ENCODE data around the gene NATD1.

The NATD1 gene

DNA sequence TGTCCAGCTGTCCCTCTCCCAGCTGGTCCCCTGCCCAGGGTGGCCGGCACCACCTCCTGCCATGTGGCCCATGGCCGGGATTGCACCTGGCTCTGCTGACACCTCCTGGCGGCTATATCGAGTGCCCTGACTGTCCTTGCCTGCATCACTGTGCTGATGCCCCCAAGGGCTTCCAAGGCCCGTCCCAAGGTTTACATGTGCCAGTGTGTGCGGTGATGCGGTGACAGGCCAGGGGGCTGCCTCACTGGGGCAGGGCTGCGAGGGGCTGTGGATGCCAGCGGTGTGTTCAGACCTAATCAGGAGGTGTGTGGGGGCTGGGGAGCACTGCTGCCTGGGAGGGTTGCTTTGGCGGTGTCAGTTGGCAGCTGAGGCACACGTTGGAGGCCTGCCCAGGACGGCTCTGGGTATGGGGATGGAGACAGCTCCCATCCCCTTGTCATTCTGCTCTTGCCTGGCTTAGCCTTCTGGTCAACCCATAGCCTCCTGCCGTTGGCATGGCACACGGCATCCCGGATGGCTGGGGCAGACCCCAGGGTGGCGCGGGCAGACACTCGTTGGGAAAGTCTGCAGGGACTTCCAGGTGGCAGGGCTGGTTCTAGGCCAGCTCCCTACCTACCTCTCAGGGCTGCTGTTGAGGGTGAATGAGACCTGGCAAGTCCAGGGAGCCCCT is 36.8 kb upstream of the NATD1 start:
- in situ Hi-C loops (cut with MboI; ENCODE audit: low sequenced_read_pairs), result no loop called here

- in situ Hi-C loops (cut with MboI; ENCODE audit: low sequenced_read_pairs), result no loop called here
Observed at GRCh38 chr17:21289175-21289901, 36.1 kb upstream of the NATD1 start.

- in situ Hi-C loops (cut with MboI; ENCODE audit: low sequenced_read_pairs), result no loop called here
Observed at GRCh38 chr17:21288571-21289017, 35.4 kb upstream of the NATD1 start.

DNA sequence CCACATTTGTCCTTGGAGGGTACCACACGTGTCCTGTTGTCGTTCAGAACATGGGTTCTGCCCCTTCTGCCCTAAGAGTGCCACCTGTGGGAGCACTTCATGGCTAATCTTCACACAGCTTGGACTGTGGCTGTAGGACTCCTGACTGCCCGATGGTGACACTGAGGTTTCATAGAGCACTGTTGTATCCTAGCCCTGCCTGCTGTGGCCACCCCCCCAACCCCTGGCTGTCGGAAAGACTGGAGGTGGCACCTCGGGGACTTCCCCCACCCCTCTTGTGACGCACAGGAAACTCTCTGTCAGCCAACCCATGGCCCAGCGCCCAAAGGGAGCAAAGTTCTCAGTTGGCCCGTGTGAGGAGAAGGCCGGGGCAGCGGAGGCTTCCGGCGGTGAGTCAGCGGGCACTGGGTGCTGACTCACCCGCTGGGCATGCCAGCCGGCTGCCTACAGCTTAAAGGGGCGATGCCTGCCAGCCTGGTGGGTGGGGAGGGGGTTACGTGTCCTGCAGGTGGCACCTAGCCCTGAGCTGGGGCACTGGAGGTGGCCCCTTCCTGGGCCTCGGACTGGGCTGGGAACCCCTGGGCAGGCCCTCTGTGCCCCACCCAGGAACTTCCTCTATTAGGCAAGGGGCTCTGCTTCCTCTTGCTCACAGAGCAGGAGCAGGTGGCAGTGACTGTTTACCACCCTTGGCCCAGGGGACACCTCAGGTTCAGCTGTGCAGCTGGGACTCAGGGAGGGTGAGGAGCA is 34.7 kb upstream of the NATD1 start:
- in situ Hi-C loops (cut with MboI; ENCODE audit: low sequenced_read_pairs), result no loop called here

DNA sequence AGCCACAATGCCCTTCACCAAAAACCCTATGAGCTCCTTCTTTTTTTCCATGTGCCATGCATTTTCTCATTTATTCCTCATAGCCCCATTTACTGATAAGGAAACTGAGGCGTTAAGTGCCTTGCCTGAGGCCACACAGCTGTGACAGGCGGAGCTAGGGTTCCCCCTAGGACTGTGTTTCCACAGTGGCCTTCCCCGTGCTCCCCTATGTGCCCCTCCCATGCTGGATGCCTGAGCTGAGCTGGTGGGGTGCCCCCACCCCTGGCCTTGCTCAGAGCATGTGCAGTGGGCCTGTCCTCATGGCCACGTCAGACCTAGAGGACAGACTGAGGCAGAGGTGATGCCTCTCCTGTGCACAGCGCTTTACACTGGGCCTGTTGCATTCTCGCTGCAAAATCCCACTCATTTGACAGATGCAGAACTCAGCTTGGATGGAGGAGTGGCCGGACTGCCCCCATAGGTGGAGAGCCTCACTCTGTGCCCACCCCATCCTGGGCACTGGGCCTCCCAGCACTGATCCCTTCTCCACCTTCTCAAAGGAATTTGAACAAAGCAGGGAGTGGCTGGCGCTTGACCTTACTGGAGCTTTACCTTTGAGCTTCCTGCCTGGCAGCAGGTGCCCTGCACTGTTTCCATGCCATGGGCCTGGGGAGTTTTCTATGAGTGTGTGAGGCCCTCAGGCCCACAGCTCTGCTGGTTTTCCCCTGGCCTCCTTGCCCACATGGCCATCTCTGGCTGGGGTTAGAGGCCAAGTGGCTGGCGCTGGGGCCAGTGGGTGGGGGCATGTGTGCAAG is 33.9 kb upstream of the NATD1 start:
- in situ Hi-C loops (cut with MboI; ENCODE audit: low sequenced_read_pairs), result no loop called here

DNA sequence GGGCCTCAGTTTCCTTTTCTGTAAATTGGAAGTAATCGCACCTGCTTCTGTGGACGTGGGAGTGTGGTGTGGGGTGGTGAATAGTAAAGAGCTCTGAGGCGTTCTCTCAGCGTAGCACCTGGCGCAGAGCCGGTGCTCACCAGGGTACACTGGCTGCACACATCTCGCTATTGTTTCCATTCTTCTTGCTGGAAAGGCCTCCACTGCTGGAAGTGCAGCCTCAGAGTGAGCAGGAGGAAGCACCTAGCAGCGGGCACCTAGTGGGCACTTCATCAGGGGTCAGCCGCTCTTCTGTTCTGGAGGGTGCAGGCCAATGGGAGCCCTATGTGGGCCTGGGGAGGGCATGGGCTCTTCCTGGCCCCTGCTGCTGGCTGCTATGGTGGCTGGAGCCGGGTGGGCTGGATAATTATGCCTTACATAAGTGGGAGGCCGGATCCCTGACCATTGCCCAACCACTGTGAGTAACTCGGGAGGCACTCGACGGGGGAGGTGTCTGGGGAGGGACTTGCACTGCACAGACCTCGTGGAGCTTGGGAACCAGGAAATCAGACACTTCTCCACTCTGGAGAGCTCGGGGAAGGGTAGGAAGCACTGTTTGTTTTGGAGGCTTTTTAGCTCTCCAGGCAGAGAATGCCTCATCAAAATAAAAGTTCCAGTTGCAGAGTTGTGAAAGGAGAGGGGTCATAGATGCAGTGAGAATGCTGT is 33.0 kb upstream of the NATD1 start:
- in situ Hi-C loops (cut with MboI; ENCODE audit: low sequenced_read_pairs), result no loop called here

DNA sequence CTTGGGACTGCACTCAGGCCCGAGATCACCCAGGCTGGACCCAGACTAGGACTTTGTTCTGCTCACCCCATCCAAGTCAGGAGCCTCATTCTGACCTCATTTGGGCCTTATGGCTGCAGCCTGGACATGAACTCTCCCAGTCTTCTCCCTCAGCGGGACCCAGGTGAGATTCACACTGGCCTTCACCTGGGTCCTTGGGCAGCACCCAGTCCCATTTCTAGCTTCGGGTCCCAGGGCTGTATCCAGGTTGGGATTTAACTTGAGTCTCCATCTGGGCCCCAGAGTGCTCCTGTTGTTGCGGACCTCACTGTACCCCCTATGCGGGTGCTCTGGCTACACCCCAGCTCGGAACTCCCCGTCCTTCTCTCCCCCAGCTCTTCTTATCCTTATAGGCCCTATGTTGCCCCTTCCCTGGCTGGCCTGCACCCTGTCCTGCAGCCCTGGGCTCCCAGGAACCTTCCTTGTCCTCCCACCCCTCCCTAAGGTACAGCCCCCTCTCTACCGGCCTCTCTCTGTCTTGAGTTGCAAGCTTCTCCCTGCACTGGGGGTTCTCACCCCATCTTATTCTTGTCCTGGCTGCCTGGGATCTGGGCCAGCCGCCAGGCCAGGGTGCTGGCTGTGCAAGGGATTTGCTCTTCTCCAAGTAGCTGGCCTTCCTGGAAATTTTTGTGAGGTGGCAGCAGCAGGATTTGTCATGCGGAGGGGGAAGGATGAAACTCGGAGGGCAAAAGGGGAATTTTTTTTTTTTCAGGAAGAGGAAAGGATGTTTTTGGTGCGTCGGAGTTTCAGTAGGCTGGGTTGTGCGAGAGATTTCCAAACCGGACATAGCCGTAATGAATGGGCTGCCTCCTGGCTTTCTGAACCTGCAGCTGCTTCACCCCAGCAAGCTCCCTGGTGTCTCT is 32.2 kb upstream of the NATD1 start:
- in situ Hi-C loops (cut with MboI; ENCODE audit: low sequenced_read_pairs), result no loop called here

DNA sequence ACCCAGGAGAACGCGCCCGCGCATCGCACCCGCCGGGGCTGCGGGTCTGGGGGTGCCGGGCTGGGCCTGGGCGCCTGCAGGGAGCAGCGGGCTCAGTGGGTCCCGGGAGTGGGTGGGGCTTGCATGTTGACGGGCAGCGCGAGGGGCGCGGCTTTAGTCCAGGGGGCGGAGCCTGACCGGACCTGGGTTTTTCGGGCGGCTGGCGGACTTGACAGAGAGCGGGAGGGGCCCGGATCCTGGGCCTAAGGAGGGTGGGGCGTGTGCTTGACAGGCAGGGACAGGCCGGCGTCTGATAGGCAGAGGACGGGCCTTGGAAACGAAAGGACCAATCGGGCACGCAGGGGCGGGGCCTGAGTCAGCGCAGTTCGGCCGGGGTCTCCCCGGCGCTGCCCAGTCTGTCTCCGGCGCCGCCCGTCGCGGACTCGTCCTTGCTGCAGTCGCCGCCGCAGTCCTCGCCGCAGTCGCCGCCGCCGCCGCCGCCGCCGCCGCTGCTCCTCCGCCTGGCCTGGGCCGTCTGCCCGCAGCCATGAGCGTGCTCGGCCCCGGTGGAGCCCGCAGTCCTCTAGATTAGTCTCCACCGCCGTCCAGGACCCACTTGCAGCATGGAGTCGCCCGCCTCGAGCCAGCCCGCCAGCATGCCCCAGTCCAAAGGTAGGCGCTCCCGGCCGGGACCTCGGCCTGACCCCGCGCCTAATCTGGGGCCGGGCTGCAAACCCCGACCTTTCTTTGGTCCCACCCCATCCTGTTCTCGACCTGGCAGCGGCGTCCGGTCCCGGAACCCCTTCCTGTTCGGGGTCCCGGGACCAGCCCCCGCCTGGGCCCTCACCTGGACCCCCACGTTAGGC is 31.3 kb upstream of the NATD1 start, which contains the start of gene MAP2K3:
TSS of gene MAP2K3 (plus strand) at position 393 of the 845 bp plus-strand sequence. CDS start at position 603, 210 bp downstream.
- in situ Hi-C loops (cut with MboI; ENCODE audit: low sequenced_read_pairs), result no loop called here

- in situ Hi-C loops (cut with MboI; ENCODE audit: low sequenced_read_pairs), result no loop called here
Observed at GRCh38 chr17:21283482-21284318, 30.5 kb upstream of the NATD1 start.

DNA sequence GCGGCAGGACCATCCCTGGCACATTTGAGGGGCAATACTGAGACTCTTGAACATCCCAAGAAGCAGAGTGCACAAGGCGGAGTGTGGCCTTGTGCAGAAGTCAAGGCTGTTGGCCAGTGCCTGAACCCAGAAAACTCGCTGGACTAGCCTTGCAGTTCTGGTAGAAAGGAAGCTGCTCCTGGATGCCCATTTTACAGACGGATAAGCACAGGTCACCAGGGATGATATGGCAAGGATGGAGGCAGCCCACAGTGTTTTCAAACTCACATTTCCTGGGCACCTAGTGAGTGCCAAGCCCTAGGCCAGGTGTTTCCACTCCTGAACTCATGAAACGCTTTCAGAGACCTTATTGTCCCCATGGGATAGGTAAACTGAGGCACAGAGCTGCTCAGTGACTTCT is 29.6 kb upstream of the NATD1 start:
- in situ Hi-C loops (cut with MboI; ENCODE audit: low sequenced_read_pairs), result no loop called here

- in situ Hi-C loops (cut with MboI; ENCODE audit: low sequenced_read_pairs), result no loop called here
Observed at GRCh38 chr17:21282231-21282630, 29.0 kb upstream of the NATD1 start.

GRCh38 chr17:21280081-21280518 is 26.9 kb upstream of the NATD1 start:
- in situ Hi-C loops (cut with MboI; ENCODE audit: low sequenced_read_pairs), result no loop called here

DNA sequence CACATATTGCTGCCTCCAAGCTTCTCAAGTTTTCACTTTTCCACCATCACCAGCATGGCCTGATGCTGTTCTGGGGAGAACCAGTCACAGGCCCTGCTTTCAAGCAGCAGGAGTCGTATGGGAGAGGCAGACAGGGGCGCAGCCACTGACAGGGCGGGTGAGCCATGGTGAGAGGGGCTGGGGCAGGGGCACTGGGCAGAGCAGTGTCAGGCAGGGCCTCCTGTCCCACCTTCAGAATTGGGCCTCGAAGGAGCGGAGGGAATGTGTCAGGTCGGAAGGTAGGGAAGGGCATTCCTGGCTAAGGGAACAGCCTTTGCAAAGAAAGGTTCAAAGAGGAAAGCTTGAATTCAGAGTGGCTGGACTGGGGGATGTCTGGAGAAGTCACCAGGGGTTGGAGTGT is 26.4 kb upstream of the NATD1 start:
- in situ Hi-C loops (cut with MboI; ENCODE audit: low sequenced_read_pairs), result no loop called here

- in situ Hi-C loops (cut with MboI; ENCODE audit: low sequenced_read_pairs), result no loop called here
Observed at GRCh38 chr17:21279198-21279535, 26.0 kb upstream of the NATD1 start.

- in situ Hi-C loops (cut with MboI; ENCODE audit: low sequenced_read_pairs), result no loop called here
Observed at GRCh38 chr17:21278450-21279197, 25.4 kb upstream of the NATD1 start.

DNA sequence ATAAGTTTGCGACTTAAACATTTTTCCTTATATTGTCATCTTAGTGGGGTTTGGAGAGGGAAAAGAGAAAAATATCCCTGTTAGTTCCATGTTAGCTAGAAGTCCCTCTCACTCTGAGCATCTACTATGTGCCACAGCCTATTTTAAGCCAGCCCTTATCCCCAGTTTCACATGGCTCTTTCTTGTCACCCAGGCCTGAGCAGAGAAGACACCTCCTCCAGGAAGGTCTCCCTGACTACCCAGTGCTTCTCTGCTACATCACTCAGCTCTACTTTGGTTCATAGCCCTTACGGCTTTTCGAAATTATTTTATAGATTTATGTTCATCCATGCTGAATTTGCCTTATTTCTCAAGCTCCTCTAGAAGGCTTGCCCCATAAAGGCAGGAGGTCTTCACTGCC is 24.1 kb upstream of the NATD1 start:
- in situ Hi-C loops (cut with MboI; ENCODE audit: low sequenced_read_pairs), result no loop called here

DNA sequence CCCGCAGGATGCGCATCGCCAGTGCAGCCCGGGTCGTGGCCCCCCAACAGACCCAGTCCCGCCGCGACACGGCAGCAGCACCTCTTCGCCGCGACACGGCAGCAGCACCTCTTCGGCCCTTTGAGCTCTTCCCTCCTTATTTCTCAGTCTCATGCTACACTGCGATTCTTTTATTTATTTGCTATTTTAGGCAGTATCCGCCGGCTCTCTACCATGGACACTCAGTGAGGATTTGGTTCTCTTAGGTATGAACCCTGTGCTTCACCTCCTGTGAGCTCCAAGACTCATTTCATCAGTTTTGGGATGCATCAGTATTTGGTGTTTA is 23.0 kb upstream of the NATD1 start:
- in situ Hi-C loops (cut with MboI; ENCODE audit: low sequenced_read_pairs), result no loop called here

Measured in HL-60/S4 treated with phorbol 12-myristate 13-acetate at 8.2 ng/mL for 4 days and 3 days (cell line).